ENCODE measurements around the gene SNAP91.

GRCh38 chr6:83574783-83575182 lies 134.1 kb downstream of the SNAP91 start:
- TF ChIP-seq CTCF (IDR thresholded peaks at IDR 0.05) (no peak), EZH2 (IDR thresholded peaks at IDR 0.05; ENCODE audit: borderline replicate concordance, insufficient read depth, low read depth, low read length, poor library complexity, severe bottlenecking) (no peak)
